Posterior cingulate gyrus (tissue), 11 donors: ENCODE data around the gene BPI.
"Not testable (repeated sequence)": the region's sequence is repeated elsewhere in the genome, so short reads cannot be mapped to it uniquely, and the experiment has no call there.

Source experiments
- DNase-seq, 10 donors: peaks; one replicate each; pipeline versions ENCODE4 v3.0.0 to v3.0.0-alpha.2; 2020 to 2021; ENCODE audit warnings: mixed read lengths in 3 of 10
- intact Hi-C: fragments of 100-400 bp; cut with DNase I; formaldehyde crosslinking; loops from one replicate; pipeline ENCODE4 v1.15.1; 2023

The BPI gene

DNA sequence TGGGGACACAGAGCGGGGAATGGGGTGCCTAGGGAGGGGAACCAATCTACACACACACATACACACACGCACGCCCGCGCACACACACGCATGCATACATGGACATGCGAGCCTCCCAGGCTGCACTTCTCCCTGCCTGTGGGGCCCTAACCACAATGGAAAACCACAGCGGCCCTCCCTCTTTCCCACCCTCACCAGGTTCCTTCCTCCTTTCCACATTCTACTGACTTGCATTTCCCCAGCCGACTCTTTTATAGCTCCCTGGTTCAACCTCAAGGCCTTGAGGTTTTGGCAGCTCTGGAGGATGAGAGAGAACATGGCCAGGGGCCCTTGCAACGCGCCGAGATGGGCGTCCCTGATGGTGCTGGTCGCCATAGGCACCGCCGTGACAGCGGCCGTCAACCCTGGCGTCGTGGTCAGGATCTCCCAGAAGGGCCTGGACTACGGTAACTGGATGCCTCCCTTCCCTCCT lies at the start of gene BPI:
Gene BPI, plus strand, starts transcription at position 249 of the 472 bp plus-strand sequence. Its CDS starts 68 bp downstream, at position 317.
- peak in 3 of 10 donors; percentile 11 to 74 (median 16) for DNase-seq
- intact Hi-C loops, result no loop called here

- intact Hi-C loops, DNase-seq: not testable (repeated sequence)
Observed at GRCh38 chr20:38254621-38255020, 49.3 kb upstream of the BPI start.

DNA sequence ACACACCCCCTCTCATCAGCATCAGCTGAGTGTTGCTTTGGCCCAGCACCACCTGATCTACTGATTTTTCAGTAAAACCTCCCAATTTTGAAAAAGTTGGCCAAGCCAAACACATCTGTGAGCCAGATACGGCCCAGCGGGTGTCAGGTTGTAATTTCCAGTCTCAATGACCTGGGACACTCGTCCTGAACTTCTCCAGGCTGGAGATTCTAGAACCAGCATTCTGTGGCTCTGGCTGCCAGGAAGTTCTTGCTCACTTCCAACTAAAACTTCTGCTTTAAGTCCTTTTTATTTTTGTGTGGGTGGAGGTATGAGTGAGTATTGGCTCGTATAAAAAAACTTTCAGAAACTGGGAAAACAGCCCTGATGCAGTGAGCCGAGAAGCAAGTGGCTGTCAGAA lies 48.6 kb upstream of the BPI start:
- peak in 1 of 10 donors; percentile 71 for DNase-seq
- intact Hi-C loops, result no loop called here

- intact Hi-C loops, result no loop called here
Observed at GRCh38 chr20:38256021-38256420, 47.9 kb upstream of the BPI start.

DNA sequence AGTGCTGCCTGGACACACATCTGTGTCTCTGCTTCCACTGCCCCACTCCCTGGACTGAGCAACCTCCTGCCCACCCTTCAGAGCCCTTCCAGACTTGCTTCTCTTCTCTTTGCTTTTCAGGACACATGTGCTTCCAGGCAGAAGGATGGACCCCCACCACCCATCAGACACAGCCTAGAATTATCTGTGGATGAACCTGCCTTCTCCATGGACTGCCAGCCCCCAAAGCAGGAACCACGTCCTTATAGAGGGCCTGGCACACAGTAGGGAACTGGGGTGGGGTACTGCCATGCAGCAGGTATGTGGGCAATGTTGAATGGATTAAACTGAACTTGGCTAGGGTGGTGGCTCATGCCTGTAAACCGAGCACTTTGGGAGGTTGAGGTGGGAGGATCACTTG lies 47.0 kb upstream of the BPI start:
- intact Hi-C loops, result no loop called here
- no peak for DNase-seq

More at GRCh38 chr20:38256021-38256420, 47.9 kb upstream of the BPI start:
- DNase-seq, result no peak

- no peak for DNase-seq
- intact Hi-C loops, result no loop called here
Observed at GRCh38 chr20:38258545-38259215, 45.3 kb upstream of the BPI start.

- intact Hi-C loops, result loop anchor here (2.0 kb wide), 1 partner anchor 27 kb away; no protein-coding TSS in a partner anchor
- peak in 1 of 10 donors; percentile 35 for DNase-seq
Observed at GRCh38 chr20:38260025-38260377, 44.0 kb upstream of the BPI start.

DNA sequence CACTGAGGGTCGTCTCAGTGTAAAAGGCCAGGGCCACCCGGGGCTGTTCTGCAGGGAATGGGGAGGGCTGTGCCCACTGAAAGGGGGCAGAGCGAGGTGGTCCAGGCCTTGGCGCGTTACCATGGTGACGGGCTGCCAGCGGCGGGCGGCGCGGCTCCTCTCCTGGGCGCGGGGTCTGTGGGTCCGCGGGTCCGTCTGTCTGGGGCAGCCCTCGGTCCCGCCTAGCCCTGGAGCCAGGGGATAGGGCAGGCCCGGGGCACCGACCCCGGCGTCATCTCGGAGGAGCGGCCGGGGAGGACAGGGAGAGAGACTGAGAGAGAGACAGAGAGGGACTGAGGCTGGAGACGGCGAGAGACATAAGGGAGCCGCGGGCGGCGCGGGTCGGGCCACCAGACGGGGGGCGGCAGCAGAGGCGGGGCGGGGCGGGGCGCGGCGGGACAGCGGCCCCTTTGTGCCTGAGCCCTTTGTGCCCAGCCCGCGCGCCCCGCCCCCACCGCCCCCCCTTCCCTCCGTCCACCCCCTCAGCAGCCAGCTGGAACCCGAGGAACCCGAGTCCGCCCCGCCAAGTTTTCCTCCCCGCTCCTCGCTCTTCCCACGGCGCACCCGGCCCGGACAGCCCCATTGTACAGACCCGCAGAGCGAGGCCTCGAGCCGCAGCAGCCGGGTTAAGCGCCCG lies 43.4 kb upstream of the BPI start, which contains the start of gene KIAA1755:
Gene KIAA1755, minus strand, starts transcription at position 358 of the 676 bp plus-strand sequence. Its CDS starts 235 bp downstream, at position 123.
- peak; percentile 58 to 95 (median 67) for DNase-seq
- intact Hi-C loops, result loop anchor here (2.0 kb wide), 1 partner anchor 26 kb away; no protein-coding TSS in a partner anchor

GRCh38 chr20:38261054-38261390 lies 42.9 kb upstream of the BPI start:
- no peak for DNase-seq
- intact Hi-C loops, result loop anchor here (2.0 kb wide), 1 partner anchor 26 kb away; no protein-coding TSS in a partner anchor

DNA sequence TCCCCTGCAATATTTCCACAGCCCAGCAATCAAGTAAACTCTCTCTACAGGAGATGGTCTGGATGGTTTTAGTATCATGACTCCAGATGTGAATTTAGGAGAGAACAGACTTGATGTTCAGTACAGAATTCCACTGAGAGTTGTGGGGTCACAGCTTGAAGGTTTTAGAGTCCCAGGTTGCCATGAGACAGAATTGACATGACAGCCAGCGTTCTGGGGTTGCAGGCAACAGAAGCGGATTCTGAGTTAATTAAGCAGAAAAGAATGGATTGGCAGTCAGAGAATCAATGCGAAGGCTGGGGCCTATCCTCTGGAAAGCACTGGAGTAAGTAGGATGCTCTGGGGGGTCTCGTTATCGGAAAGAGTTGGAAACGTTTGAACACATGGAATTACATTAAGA lies 41.0 kb upstream of the BPI start:
- intact Hi-C loops, result no loop called here
- DNase-seq, result no peak

DNA sequence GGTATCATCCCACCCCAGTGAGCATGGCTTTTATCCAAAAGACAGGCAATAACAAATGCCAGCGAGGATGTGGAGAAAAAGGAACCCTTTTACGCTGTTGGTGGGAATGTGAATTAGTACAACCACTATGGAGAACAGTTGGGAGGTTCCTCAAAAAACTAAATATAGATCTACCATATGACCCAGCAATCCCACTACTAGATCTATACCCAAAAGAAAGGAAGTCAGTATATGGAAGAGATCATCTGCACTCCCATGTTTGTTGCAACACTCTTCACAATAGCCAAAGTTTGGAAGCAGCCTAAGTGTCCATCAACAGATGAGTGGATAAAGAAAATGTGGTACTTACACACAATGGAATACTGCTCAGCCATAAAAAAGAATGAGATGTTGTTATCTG lies 37.5 kb upstream of the BPI start:
- no peak for DNase-seq
- intact Hi-C loops, result no loop called here

GRCh38 chr20:38267296-38267695 lies 36.7 kb upstream of the BPI start:
- no peak for DNase-seq
- intact Hi-C loops, result no loop called here

DNA sequence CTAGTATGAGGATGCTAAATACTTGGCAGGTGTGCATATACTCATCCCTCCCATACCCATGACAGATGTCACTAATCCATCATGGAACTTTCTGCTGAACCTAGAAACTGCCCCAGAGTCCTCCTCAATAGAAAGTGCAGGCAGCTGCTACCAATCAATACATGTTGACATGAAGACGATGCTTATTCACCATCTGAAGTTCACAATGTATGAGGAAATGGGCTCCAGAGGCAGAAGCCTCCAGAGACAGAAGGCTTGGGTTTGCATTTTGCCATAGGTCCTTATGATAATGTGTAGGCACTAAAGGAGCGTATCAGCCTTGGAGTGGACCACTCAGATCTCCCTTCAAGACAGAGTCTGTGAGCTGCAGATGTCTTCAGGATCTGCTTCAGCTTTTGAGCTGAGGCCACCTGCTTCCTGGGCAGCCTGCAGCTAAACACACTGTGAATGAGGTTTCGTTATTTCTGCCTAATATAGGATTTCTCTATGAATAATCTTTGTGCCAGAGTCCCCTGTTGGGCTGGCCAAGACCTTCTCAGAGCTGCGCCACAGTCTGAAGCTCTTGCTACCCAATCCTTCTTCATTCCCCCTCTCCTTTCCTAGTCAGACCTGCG lies 35.9 kb upstream of the BPI start:
- intact Hi-C loops, result no loop called here
- no peak for DNase-seq

GRCh38 chr20:38269040-38269439 lies 34.9 kb upstream of the BPI start:
- intact Hi-C loops, result no loop called here
- no peak for DNase-seq

- no peak for DNase-seq
- intact Hi-C loops, result no loop called here
Observed at GRCh38 chr20:38269715-38270114, 34.2 kb upstream of the BPI start.

DNA sequence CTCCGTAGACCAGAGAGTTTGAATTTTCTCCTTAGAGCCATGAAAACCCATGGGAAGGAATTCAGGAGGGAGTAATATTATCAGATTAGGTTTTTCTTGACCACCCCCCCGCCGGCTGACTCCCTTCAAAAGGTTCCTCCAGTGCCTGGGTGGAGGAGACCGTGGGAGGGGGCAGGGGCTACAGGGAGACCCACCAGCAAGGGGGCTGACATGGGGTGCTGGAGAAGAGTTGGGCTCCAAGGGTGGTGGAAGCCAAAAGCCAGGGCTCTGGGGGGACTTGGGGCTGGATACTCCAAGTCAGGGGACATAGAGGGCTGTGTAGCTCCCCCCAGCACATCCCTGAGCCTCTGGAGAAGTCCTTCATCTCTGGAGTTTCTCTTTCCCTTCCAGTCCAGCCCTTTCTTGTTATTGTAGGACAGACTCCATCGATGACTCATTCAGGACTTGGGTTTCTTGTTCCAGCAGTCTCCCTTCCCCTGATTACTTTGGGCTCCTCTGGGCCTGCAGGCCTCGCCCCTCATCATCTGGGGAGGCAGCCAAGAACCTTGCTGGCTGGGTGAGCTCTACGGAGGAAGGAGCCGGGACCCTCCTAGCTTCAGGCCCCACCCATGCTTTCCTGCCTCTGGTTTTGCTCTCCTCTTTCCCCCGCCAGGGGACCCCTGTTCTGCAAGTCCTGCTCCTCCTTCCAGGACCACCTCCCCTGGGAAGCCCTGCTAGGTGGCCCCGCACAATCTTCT lies 32.9 kb upstream of the BPI start:
- intact Hi-C loops, result no loop called here

DNA sequence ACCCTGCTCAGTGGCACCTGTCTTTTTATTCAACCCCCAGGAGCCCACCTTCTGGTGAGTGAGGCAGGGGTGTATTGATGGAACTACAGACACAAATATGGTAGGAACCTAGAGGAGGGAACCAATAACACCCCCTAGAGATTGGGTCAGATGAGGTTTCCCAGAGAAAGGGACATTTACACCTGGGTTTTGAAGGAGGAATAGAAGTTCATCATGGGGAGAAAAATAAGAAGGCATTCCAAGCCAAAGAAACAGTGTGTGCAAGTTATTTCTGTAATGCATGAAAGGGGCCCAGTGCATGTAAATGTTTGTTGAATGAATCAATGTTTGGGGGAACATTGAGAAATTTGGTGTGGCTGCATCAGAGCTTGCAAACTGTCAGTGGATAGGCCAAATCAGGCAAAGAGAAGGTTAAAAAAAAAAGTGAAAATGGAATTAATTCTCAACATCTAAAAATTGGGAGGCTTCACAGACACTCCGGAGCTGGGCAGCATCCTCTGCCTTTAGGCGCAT lies 32.3 kb upstream of the BPI start:
- no peak for DNase-seq
- intact Hi-C loops, result no loop called here

More for the DNA sequence above, 32.9 kb upstream of the BPI start:
- no peak for DNase-seq

DNA sequence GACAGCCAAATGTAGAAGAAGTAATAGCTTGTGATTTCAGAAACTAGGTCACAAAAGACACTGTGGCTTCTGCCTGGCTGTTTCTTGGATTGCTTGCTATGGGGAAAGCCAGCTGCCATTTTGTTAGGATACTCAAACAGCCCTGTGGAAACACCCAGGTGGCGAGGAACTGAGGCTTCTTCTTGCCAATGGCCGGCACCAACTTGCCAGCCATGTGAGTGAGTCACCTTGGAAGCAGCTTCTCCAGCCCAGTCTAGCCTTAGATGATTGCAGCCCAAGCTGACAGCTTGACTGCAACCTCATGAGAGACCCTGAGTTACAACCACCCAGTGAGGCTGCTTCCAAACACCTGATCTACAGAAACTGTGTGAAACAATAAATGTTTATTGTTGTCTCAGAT lies 31.6 kb upstream of the BPI start:
- DNase-seq, result no peak
- intact Hi-C loops, result no loop called here

- intact Hi-C loops, result no loop called here
- no peak for DNase-seq
Observed at GRCh38 chr20:38272961-38273360, 31.0 kb upstream of the BPI start.

DNA sequence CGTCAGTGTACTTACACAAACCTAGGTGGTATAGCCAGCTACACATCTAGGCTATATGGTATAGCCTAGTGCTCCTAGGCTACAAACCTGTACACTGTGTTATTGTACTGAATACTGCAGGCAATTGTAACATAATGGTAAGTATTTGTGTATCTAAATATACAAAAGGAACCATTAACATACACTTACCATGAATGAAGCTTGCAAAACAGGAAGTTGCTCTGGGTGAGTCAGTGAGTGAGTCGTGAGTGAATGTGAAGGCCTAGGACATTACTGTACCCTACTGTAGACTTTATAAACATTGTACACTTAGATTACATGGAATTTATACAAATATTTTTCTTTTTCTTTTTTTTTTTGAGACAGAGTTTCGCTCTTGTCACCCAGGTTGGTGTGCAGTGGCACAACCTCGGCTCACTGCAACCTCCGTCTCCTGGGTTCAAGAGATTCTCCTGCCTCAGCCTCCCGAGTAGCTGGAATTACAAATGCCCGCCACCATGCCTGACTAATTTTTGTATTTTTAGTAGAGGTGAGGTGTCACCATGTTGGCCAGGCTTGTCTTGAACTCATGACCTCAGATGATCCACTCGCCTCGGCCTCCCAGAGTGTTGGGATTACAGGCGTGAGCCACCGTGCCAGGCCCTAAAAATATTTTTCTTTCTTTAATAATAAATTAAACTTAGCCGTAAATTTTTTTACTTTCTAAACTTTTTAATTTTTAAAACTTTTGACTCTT lies 28.0 kb upstream of the BPI start:
- no peak for DNase-seq
- intact Hi-C loops, result no loop called here
